DND-41 (cell line): Measurements from ENCODE around the gene ATP8A2.

Experiments
- CTCF ChIP-seq: IDR thresholded peaks from 2 replicates; pipeline ENCODE4 v1.5.1; 2012; ENCODE audit warnings: borderline replicate concordance, low read length, moderate library complexity, mild to moderate bottlenecking; ENCODE audit not compliant: poor library complexity, severe bottlenecking; ENCODE audit errors: extremely low read depth
- EZH2 ChIP-seq: IDR thresholded peaks from 3 replicates; pipeline ENCODE4 v1.6.1; 2012; ENCODE audit warnings: borderline replicate concordance, low read depth, mild to moderate bottlenecking, moderate library complexity, low read length, inconsistent platforms; ENCODE audit not compliant: severe bottlenecking

- TF ChIP-seq CTCF (no peak), EZH2 (no peak)
These were observed 5.6 kb downstream of the ATP8A2 start for GRCh38 chr13:25377244-25377962.
